Activated T-cell treated with anti-CD3 and anti-CD28 coated beads, Interleukin-2, amount 50 U/mL, for 4 hours (primary cell): ENCODE measurements around the gene ATP8A2. TPM values are rescaled to one million over a fixed set of nuclear protein-coding genes. Genes with fewer than 3 reads are reported as not detected.

Experiments
- ATAC-seq, 2 donors: fragments of 200-7000 bp; cut with Tn5 transposase; one replicate each; pipeline ENCODE4 v1.10.0; 2021
- DNase-seq: peaks from one replicate; pipeline ENCODE4 v3.0.0-alpha.2; 2020
- H3K27me3 Mint-ChIP-seq: one replicate; pipeline ENCODE4 v1.8.0; 2021; ENCODE audit warnings: low read depth, mixed read lengths
- H3K36me3 Mint-ChIP-seq: one replicate; pipeline ENCODE4 v1.8.0; 2022; ENCODE audit warnings: mixed read lengths; ENCODE audit not compliant: insufficient read depth
- H3K4me1 Mint-ChIP-seq: one replicate; pipeline ENCODE4 v1.8.0; 2021; ENCODE audit warnings: low read depth, mixed read lengths
- H3K4me3 Mint-ChIP-seq: one replicate; pipeline ENCODE4 v1.8.0; 2021; ENCODE audit warnings: mild to moderate bottlenecking, moderate library complexity, mixed read lengths
- H3K9me3 Mint-ChIP-seq: one replicate; pipeline ENCODE4 v1.8.0; 2021; ENCODE audit warnings: mixed read lengths
- total RNA-seq, 3 donors: library from RNA; stranded (reverse); gene quantifications; one replicate each; pipeline ENCODE4 v1.2.1, GENCODE V29; 2021

The ATP8A2 gene
- total RNA-seq, 3 donors from 2014 or later, result 0.22 to 0.56 (median 0.50) TPM

DNA sequence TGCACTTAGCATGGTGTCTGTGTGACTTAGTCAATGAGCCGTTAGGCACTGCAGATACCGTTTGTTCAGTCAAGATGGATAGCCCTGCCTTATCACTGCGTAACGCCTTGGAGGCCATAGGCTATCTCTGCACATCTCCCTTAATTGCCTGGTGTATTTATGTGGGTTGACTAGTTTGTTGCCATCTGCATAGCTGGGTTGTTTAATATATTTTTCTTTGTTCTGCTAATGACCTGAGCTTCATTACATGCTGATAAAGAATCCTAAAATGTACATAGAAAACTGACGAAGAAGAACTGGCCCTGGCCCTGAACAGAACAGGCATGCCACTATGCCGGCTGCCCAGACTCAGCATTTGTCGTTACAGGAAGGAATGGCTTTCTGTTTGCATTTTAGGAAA, 382.2 kb downstream of the ATP8A2 start:
- no peak for DNase-seq
- H3K4me1 Mint-ChIP-seq, result peaks cover 5% of the 10 kb centered on the region
- H3K36me3 Mint-ChIP-seq, result no peaks in the 10 kb centered on the region
- no peaks in the 10 kb centered on the region for H3K9me3 Mint-ChIP-seq
- ATAC-seq, result no peak
- no peak overlapping the region for H3K4me3 Mint-ChIP-seq
- no peaks in the 10 kb centered on the region for H3K27me3 Mint-ChIP-seq

DNA sequence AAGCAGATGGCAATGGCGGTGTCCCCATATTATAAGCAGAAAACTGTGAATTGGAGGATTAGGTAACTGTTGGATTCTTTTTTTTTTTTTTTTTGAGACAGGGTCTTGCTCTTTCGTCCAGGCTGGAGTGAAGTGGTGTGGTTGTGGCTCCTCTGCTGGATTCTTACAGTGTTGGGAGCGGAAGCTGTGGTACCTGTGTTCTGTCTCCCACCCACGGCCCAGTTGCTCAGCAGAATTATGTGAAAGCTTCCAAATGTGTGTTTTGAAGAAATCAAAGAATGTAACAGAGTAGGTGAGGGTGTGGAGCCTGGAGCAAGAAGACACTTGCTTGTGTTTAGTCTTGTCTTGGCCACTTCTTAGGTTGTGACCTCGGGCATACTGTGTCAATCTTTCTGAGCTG, 384.5 kb downstream of the ATP8A2 start:
- no peak for ATAC-seq
- Mint-ChIP-seq H3K9me3 (no peaks in the 10 kb centered on the region), H3K4me3 (no peak overlapping the region), H3K4me1 (peaks cover 5% of the 10 kb centered on the region), H3K27me3 (no peaks in the 10 kb centered on the region), H3K36me3 (no peaks in the 10 kb centered on the region)
- no peak for DNase-seq

DNA sequence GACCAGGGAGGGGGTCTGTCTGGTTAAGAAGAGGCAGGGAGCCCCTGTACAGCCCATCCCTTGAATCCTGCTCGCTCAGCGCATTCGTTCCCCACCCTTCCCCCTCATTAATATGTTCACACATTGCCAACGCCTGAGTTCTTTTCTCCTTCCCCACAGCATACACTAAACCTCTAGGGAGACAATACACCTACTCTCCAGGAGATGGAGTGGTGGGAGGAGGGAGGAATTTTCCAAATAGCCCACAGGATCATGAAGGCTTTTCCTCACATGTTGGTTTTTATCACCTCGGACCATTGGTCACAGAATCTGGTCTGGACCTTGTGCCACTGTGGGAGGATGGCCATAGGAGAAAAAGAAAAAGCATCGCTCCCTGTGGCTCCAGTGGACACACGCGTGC, 385.1 kb downstream of the ATP8A2 start:
- Mint-ChIP-seq H3K4me1 (peaks cover 5% of the 10 kb centered on the region), H3K27me3 (no peaks in the 10 kb centered on the region), H3K4me3 (no peak overlapping the region), H3K9me3 (no peaks in the 10 kb centered on the region), H3K36me3 (no peaks in the 10 kb centered on the region)
- DNase-seq (no peak), ATAC-seq (no peak)

DNA sequence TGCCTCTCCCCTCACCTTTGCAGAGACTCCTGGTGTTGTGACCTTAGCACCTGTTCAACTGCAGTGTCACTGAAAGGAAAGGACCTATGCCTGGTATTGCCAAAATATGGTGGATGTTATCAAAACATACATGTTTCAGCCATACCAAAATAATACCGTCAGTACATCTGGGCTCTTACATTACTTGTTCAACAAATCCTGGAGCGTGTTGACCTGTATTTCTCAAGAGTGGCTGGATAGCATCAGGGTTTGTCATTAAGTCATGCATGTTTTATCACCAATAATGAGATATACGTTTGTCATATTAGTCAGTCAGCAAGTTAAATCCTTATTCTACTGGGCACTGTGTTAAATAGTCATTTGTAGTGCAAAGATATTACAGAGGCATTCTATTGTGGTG, 389.3 kb downstream of the ATP8A2 start:
- Mint-ChIP-seq H3K4me1 (peaks cover 21% of the 10 kb centered on the region), H3K4me3 (no peak overlapping the region), H3K27me3 (no peaks in the 10 kb centered on the region)

DNA sequence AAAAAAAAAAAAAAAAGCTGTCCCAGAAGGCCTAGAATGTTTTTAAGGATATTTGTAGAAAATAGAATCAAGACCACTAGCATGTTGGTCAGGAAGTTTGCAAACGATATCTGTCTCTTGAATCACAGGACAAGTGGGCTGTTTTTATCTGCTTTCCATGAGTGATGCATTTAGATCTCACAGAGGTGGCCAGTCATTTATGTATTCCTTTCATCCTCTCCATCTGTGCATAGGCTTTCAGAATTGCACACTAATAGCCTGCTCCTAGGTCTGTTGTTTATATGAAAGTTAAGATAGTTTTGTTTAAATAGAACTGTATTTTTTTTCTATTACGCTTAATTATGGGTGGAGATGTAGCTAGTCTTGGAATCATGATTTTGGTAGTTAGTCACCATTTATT, 390.5 kb downstream of the ATP8A2 start:
- no peak for DNase-seq
- ATAC-seq, result peak; percentile 43 to 83
- Mint-ChIP-seq H3K27me3 (no peaks in the 10 kb centered on the region), H3K36me3 (no peaks in the 10 kb centered on the region), H3K4me3 (no peak overlapping the region), H3K4me1 (peaks cover 21% of the 10 kb centered on the region), H3K9me3 (peaks cover 7% of the 10 kb centered on the region)

More for the DNA sequence above, 389.3 kb downstream of the ATP8A2 start:
- ATAC-seq (no peak), DNase-seq (no peak)
- Mint-ChIP-seq H3K36me3 (no peaks in the 10 kb centered on the region), H3K9me3 (peaks cover 4% of the 10 kb centered on the region)

DNA sequence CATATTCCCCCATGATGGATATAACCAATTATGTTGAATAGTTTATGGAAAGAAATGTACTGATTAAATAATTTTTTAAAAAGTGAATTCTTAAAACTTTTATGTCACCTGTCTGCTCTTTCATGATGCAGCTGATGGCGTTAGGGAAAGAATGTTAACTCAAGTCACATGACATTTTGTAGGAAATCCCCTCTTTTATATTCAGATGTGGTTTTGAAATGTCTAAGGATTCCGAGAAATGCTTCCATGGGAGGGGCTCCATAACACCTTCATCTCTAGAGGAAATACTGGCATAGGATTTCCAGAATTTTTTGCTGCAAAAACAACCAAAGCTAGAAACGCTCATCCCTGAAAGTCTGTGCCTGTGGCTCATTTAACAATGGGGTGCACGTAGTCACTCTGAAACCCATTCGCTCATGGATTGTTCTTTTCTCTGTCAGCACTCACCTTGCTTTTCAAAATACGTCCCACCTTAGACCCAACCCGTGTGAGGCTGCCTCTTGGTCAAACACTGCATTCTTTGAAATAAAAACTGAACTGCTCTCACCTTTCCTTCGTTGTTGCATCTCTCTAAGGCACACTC, 391.1 kb downstream of the ATP8A2 start:
- no peaks in the 10 kb centered on the region for H3K27me3 Mint-ChIP-seq
- H3K9me3 Mint-ChIP-seq, result peaks cover 7% of the 10 kb centered on the region
- ATAC-seq (peak; percentile 40 to 47), DNase-seq (no peak)
- H3K4me3 Mint-ChIP-seq, result peak overlapping the region; percentile 8
- H3K4me1 Mint-ChIP-seq, result peaks cover 21% of the 10 kb centered on the region
- no peaks in the 10 kb centered on the region for H3K36me3 Mint-ChIP-seq

DNA sequence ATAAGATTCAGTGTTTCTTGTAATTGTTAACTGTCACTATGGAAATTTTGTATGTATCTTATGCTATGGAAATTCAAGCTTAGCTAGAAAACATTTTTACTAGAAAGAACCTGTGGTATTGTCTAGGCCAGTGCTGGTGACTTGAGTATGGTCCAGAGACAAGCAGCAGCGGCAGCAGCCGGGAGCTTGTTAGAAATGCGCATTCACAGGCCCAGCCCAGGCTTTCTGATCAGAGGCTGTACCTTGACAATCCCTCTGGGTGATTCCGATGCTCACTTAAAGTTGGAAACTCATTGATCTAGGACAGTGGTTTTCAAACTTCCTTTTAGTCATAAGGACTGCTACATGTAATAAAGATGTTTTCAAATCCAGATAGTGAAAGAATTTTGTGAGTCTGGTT, 392.6 kb downstream of the ATP8A2 start:
- Mint-ChIP-seq H3K4me1 (peaks cover 21% of the 10 kb centered on the region), H3K36me3 (no peaks in the 10 kb centered on the region), H3K4me3 (no peak overlapping the region), H3K9me3 (peaks cover 7% of the 10 kb centered on the region), H3K27me3 (no peaks in the 10 kb centered on the region)
- no peak for ATAC-seq
- no peak for DNase-seq

DNA sequence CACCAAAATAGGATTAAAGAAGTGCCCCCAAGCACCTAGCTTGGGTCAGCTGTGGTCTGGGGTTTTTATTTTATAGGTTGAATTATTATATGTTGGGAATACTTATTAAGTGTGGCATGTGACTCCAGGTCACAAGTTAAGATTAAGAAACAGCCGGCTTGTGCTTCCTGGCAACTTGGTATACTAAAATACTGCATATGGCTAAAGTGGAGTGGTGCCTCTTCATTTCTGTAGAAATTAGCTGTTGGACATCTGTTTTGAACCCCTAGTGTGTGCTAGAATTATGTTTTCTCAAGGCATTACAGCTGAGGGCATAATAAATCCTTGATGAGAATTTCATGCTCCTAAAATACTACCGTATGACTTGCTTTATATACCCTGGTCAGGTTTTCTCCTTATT, 393.5 kb downstream of the ATP8A2 start:
- H3K4me3 Mint-ChIP-seq, result no peak overlapping the region
- H3K36me3 Mint-ChIP-seq, result no peaks in the 10 kb centered on the region
- H3K9me3 Mint-ChIP-seq, result peaks cover 7% of the 10 kb centered on the region
- DNase-seq, result no peak
- no peaks in the 10 kb centered on the region for H3K27me3 Mint-ChIP-seq
- ATAC-seq, result no peak
- H3K4me1 Mint-ChIP-seq, result peaks cover 21% of the 10 kb centered on the region

DNA sequence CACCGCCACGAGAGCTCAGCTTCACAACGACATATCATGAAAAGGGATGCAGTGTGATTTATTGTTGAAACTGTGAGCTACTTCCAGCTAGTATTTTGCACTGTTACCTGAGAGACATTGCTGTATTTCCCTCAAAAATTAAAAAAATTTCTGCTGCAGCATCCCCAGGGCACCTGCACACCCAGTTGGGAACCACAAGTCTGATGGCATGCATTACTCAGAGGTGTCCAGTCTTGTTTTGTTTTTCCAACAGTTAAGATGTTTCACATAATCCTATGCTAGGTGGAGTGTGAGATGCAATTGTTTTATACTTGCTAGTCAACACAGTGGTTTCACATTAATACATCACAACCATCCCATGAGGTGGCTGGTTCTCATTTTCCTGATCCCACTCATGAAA, 394.8 kb downstream of the ATP8A2 start:
- H3K27me3 Mint-ChIP-seq, result no peaks in the 10 kb centered on the region
- peaks cover 7% of the 10 kb centered on the region for H3K9me3 Mint-ChIP-seq
- H3K4me1 Mint-ChIP-seq, result peaks cover 27% of the 10 kb centered on the region
- ATAC-seq, result no peak
- no peak for DNase-seq
- no peak overlapping the region for H3K4me3 Mint-ChIP-seq
- no peaks in the 10 kb centered on the region for H3K36me3 Mint-ChIP-seq

DNA sequence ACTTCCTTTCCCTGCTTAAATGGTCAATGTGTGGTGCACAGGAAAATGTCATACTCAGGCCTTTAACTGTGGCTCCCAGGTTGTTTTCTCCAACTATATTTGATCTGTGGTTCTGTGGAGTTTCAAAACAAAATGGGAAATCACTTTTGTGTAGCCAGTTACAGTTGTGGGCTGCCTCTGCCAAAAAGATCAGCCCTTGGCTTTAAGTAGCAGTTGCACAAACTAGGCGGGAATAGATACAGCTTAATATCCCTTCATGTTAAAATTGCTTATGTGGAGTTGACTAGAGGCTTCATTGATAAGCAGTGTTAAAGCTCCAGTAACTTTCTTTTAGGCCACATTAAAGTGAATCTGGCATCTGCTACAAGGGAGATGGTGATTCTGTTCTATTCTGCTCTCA, 395.2 kb downstream of the ATP8A2 start:
- Mint-ChIP-seq H3K4me1 (peaks cover 27% of the 10 kb centered on the region), H3K27me3 (no peaks in the 10 kb centered on the region), H3K9me3 (peaks cover 7% of the 10 kb centered on the region), H3K4me3 (no peak overlapping the region), H3K36me3 (no peaks in the 10 kb centered on the region)
- no peak for DNase-seq
- ATAC-seq, result no peak

DNA sequence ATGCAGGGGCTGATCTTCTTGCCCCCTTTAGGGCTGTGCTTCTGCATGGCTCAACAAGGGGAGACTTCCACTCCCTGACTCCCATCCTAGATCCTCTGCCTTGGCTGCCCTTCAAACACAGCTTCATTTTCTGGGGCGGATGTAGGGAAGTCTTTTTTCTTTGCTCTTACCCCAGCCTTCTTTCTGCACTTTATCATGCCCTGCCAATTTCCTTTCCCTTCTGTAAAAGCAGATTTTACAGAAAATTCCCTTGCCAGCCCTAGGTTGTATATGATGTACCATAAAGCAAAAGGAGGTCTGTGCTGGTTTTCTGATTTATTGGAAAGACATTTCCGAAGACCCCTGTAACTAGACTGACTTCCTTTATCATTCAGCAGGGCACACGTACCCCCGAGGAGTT, 396.6 kb downstream of the ATP8A2 start:
- no peak overlapping the region for H3K4me3 Mint-ChIP-seq
- no peaks in the 10 kb centered on the region for H3K36me3 Mint-ChIP-seq
- H3K9me3 Mint-ChIP-seq, result peaks cover 7% of the 10 kb centered on the region
- no peak for ATAC-seq
- no peak for DNase-seq
- no peaks in the 10 kb centered on the region for H3K27me3 Mint-ChIP-seq
- H3K4me1 Mint-ChIP-seq, result peaks cover 15% of the 10 kb centered on the region

DNA sequence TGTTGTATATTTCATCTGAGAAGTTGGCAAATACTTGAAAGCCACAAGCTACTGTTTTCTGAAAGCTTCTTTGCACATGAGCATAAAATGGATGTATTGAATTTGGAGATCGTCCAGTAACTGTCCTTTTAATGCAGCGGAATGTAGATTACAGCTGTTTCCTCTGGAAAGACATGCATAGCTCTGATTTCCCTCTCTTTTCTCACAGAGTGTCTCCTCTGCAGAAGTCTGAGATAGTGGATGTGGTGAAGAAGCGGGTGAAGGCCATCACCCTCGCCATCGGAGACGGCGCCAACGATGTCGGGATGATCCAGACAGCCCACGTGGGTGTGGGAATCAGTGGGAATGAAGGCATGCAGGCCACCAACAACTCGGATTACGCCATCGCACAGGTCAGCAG, 397.1 kb downstream of the ATP8A2 start:
- no peak for DNase-seq
- Mint-ChIP-seq H3K36me3 (no peaks in the 10 kb centered on the region), H3K4me3 (no peak overlapping the region), H3K27me3 (peaks cover 1% of the 10 kb centered on the region), H3K9me3 (peaks cover 7% of the 10 kb centered on the region), H3K4me1 (peaks cover 11% of the 10 kb centered on the region)
- no peak for ATAC-seq

DNA sequence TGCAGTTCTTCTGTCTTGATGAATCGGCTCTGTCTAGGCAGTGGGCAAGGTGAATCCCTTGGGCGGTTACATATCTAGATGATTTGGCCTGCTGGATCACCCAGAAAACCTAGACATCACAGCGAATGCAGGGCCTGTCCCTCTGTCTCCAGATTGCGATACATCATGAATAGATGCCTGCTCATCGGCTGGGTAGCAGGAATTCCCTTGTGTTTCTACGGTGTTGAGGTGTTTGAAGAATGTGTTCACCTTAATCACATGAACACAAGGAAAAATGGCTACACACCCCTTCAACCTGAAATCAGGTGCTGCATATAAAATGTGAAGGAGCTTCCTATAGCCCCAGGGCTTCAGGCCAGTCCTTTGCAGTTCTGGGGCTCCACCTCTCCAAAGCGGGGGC, 398.8 kb downstream of the ATP8A2 start:
- Mint-ChIP-seq H3K4me1 (peaks cover 6% of the 10 kb centered on the region), H3K27me3 (peaks cover 1% of the 10 kb centered on the region), H3K4me3 (no peak overlapping the region), H3K36me3 (no peaks in the 10 kb centered on the region), H3K9me3 (peaks cover 7% of the 10 kb centered on the region)
- DNase-seq (no peak), ATAC-seq (no peak)

DNA sequence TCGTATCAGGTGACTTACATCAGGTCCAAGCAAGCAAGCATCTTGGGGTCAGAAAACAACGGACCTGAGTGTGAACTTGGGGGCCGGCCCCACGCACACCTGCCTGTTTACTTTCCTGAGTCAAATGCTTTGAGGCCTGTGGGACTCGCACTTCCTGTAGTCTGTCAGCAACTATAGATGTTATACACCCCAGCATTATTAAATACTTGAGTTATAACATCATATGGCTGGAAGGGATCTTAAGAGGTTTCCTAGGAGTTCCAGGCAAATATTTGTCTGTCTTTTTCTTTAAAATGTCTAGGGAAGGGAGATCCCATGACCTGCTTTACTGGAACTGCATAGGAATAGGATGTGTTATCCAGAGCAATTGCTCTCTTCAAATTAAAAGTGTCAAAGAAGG, 399.4 kb downstream of the ATP8A2 start:
- peaks cover 3% of the 10 kb centered on the region for H3K9me3 Mint-ChIP-seq
- no peak overlapping the region for H3K4me3 Mint-ChIP-seq
- ATAC-seq, result no peak
- H3K4me1 Mint-ChIP-seq, result peaks cover 6% of the 10 kb centered on the region
- peaks cover 1% of the 10 kb centered on the region for H3K27me3 Mint-ChIP-seq
- no peaks in the 10 kb centered on the region for H3K36me3 Mint-ChIP-seq
- DNase-seq, result no peak

DNA sequence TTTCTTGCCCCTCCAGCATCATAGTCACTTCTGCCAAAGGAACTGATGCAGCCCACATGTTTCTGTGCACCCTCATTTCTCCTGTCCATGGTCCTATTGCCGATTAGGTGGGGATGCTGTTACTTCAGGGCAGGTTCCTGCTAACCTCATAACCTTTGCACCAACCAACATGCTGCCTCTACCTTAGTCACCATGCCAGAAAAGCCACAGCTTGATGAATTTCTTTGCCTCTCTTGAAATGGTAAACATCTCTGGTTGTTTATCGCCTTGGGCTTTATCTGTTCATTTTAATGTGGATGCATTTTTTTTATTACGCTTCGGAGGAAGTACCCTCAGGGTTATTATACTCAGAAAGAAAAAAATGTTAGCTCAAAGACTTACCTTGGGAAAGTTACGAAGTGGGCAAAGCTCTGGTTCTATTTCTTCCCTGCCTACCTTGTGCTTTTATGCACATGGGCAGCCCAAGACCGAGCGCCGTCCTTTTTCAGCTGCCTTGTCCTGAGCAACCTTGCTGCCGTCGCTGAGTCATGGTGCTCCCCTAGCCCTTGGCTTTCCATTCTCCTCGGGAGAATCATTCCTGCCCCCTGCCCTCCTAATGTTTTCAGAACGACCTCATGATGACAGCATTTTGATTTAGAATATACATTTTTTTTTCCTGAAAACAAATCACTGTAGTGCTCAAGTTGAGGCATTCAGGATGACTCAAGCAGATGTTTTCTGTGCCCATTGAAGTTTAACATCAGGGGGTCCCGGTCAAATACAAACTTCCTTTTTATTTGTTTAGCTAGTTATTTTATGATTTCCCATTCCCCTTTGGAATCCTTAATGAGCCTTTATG, 400.1 kb downstream of the ATP8A2 start:
- DNase-seq, result no peak
- Mint-ChIP-seq H3K4me1 (peaks cover 6% of the 10 kb centered on the region), H3K4me3 (no peak overlapping the region), H3K36me3 (no peaks in the 10 kb centered on the region), H3K27me3 (peaks cover 1% of the 10 kb centered on the region), H3K9me3 (no peaks in the 10 kb centered on the region)
- ATAC-seq, result no peak
